Measurements from ENCODE around the gene BAK1.
A peak's percentile ranks its signal among the peaks of the same experiment; 100 is the strongest.

The BAK1 gene

DNA sequence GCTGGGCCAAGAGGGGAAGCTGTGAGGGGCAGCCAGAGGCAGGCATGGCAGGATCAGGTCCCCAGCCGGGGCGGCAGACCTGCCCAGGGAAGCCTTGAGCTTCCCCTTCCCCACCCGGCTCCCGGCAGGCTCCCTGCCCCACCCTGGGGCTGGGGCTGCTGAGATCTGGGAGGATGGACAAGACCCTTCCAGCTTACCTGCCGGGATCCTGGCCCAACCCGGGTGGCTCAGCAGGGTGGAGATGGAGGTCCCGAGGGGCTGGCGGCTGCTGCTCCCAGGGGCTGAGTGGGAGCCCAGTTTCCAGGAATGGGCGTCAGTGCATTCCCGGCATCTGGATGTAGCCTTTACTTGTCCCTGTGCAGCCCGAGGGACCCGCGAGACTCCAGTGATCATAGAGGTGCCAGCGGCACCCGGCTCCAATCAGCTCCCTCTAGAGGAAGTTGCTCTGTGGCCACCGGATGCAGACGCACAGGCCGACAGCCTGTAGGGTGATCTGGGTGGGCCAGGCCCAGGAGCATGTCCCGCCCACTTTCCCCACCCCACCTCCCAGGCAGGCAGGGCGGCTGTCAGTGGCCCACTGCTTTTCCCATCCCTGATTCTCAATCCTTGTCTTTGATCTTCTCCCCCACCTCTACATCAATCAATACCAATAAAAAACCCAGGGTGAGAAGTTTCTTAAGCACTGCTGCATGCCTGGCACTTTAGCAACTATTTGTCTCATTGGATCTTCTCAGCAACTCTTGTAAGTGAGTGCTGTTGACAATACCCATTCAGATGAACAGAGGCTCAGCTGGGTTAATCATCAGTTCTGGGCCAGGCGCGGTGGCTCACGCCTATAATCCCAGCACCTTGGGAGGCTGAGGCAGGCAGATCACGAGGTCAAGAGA is at the start of gene BAK1:
TSS of gene BAK1 (minus strand) at position 449 of the 887 bp plus-strand sequence. CDS start 2,672 bp downstream, outside the sequence.
- DNase-seq (peak; percentile 87), ATAC-seq (peak; percentile 96)
- Mint-ChIP-seq H3K4me1 (peaks cover 30% of the 10 kb centered on the region), H3K27me3 (no peaks in the 10 kb centered on the region), H3K4me3 (peak within 1 kb of the TSS; percentile 94), H3K9me3 (no peaks in the 10 kb centered on the region), H3K27ac (peak within 1 kb of the TSS; percentile 91), H3K36me3 (ENCODE audit: low read depth) (peaks cover 21% of the 10 kb centered on the region)

- Mint-ChIP-seq H3K4me1 (peaks cover 29% of the 10 kb centered on the region), H3K4me3 (no peak overlapping the region), H3K27me3 (no peaks in the 10 kb centered on the region), H3K9me3 (no peaks in the 10 kb centered on the region), H3K27ac (no peak overlapping the region), H3K36me3 (ENCODE audit: low read depth) (peaks cover 17% of the 10 kb centered on the region)
- no peak for ATAC-seq
- no peak for DNase-seq
Observed at GRCh38 chr6:33628401-33628964, 48.4 kb upstream of the BAK1 start.

DNA sequence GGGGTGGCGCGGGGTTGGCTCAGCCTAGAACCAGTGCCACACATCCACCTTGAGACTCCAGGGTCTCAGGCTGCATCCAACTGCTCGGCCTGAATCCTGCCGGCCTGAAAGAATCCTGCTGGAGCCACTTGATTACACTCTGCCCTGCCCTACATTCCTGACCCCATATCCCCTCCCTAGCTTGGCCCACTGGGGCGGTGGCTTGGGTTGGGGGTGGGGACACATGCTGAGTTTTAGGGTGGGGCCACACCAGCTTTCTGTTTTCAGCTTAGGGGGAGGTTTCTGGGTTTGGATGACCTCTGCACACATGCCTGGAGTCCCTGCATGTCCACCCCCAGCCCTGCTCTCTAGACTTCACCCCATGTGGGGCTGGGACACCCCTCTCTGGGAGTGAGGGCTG is 47.8 kb upstream of the BAK1 start:
- H3K4me3 Mint-ChIP-seq: no peak overlapping the region
- H3K27me3 Mint-ChIP-seq: no peaks in the 10 kb centered on the region
- ATAC-seq (no peak), DNase-seq (no peak)
- peak overlapping the region; percentile 4 for H3K27ac Mint-ChIP-seq
- peaks cover 22% of the 10 kb centered on the region for H3K36me3 Mint-ChIP-seq (ENCODE audit: low read depth)
- H3K4me1 Mint-ChIP-seq: peaks cover 30% of the 10 kb centered on the region
- H3K9me3 Mint-ChIP-seq: no peaks in the 10 kb centered on the region

- Mint-ChIP-seq H3K4me1 (peaks cover 35% of the 10 kb centered on the region), H3K4me3 (no peak overlapping the region), H3K36me3 (ENCODE audit: low read depth) (peaks cover 19% of the 10 kb centered on the region), H3K9me3 (no peaks in the 10 kb centered on the region), H3K27me3 (no peaks in the 10 kb centered on the region), H3K27ac (no peak overlapping the region)
- DNase-seq (no peak), ATAC-seq (no peak)
Observed at GRCh38 chr6:33624856-33625255, 44.8 kb upstream of the BAK1 start.

DNA sequence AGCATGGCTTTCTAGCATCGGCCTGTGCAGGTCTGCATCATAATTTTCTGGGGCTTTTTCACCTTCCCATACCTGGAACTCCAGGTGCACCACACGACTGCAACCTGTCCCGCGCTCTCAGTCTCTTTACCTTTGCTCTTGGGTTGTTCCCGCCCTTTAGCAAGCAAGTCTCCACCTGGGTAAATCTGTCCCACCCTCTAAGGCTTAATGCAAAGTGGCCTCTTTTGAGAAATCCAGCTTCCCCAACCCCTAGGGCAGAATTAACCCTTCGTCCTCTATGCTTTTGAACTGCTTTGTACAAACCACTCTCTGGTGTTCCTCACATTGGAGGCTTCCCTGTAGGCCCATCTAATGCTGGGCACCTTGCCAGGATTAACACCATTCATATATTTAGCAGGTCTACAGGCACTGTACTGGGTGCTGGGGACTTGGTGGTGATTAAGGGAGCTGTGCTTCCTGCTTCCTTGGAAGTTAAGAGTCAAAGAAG is 43.9 kb upstream of the BAK1 start:
- Mint-ChIP-seq H3K27ac (peak overlapping the region; percentile 52), H3K9me3 (no peaks in the 10 kb centered on the region), H3K4me3 (no peak overlapping the region), H3K36me3 (ENCODE audit: low read depth) (peaks cover 19% of the 10 kb centered on the region), H3K27me3 (no peaks in the 10 kb centered on the region), H3K4me1 (peaks cover 44% of the 10 kb centered on the region)
- no peak for ATAC-seq
- DNase-seq: no peak

DNA sequence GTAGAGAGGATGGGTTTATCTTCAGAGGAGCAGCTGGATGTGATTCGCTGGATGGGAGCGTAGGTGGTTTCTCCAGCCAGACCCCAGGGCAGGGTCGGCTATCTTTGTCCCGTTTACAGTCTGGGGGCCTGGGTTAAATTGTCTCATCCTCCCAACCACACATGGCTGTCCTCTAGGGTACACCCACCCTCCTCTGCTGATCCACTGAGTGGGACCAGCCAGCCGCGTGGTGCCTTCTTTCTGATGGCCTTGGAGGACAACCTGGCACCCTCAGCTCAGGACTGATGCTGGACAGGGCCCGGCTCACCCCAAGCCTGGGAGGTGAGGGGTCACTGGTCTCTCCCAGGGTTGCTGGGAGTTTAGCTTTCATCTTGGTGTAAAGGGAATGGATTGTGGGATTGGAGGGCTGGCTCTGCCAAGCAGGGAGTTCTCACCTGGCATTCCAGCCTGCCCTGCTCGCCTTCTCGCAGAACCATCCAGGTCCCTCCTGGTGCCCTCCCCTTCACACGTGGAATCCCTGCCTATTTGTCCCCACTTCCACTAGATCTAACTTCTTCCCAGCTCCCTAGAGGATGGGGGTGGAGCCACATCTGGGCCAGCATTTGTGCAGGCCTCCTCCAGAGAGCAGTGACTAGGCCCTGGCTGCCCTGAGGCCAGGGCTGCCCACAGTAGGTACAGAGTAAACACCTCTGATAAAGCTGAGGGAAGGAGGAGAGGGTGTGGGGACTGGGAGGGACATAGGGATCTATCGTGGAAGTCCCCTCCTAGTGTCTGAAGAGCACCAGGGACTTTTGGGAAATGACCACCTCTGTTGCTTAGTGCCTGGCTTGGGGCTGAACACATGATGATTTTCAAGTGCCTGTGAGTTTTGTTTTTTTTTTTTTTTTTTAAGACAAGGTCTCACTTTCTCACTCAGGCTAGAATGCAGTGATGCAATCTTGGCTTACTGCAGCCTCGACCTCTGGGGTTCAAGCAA is 42.7 kb upstream of the BAK1 start:
- ATAC-seq: no peak
- Mint-ChIP-seq H3K27me3 (peaks cover 2% of the 10 kb centered on the region), H3K36me3 (ENCODE audit: low read depth) (peaks cover 19% of the 10 kb centered on the region), H3K4me3 (peak overlapping the region; percentile 92), H3K27ac (peak overlapping the region; percentile 81), H3K4me1 (peaks cover 41% of the 10 kb centered on the region), H3K9me3 (no peaks in the 10 kb centered on the region)
- no peak for DNase-seq

- Mint-ChIP-seq H3K4me1 (peaks cover 38% of the 10 kb centered on the region), H3K27me3 (peaks cover 2% of the 10 kb centered on the region), H3K36me3 (ENCODE audit: low read depth) (peaks cover 16% of the 10 kb centered on the region), H3K27ac (peak overlapping the region; percentile 81), H3K4me3 (peak overlapping the region; percentile 92), H3K9me3 (no peaks in the 10 kb centered on the region)
- ATAC-seq: peak; percentile 27
- peak; percentile 44 for DNase-seq
Observed at GRCh38 chr6:33621711-33622388, 41.8 kb upstream of the BAK1 start.

DNA sequence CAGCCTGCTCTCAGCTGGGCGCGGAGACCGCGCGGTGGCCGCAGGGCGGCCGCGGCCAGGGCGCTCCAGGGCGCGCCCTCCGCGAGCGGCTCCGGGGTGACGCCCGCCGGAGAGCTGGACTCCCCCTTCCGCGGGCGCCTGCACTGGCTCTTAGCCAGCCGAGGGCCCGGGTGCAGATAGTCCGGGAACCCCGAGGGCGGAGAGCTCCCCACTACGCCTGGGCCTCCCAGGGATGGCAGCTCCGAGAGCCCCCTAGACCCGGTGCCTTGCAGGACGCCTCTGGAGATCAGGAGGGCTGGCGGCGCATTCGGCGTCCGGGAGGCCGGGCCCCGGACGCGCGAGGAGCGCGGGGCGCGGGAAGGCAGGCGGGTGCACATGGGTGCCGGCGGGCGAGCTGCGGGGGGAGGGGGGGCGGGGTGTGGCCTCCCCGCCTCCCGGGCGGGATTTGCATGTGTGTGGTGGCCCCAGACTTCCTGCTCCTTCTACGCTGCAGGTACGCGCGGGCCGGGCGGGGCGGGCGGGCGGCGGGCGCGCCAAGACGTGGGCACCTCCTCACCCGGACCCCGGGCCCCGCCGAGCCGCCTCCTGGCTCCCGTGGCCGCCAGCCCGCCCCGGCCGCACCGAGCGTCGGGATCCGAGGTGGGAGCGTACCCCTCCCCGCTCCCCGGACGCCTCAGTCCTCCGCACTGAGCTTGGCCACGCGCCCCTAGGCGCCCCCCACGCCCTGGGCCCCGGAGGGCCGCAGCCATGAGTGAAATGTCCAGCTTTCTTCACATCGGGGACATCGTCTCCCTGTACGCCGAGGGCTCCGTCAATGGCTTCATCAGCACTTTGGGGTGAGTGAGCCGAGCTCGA is 41.0 kb upstream of the BAK1 start, which contains the start of gene ITPR3:
TSS of gene ITPR3 (plus strand) at position 467 of the 855 bp plus-strand sequence. CDS start at position 748, 281 bp downstream.
- H3K4me3 Mint-ChIP-seq: peak within 1 kb of the TSS; percentile 92
- peak within 1 kb of the TSS; percentile 81 for H3K27ac Mint-ChIP-seq
- DNase-seq (peak; percentile 72), ATAC-seq (peak; percentile 85)
- peaks cover 2% of the 10 kb centered on the region for H3K27me3 Mint-ChIP-seq
- peaks cover 16% of the 10 kb centered on the region for H3K36me3 Mint-ChIP-seq (ENCODE audit: low read depth)
- H3K4me1 Mint-ChIP-seq: peaks cover 40% of the 10 kb centered on the region
- H3K9me3 Mint-ChIP-seq: no peaks in the 10 kb centered on the region

DNA sequence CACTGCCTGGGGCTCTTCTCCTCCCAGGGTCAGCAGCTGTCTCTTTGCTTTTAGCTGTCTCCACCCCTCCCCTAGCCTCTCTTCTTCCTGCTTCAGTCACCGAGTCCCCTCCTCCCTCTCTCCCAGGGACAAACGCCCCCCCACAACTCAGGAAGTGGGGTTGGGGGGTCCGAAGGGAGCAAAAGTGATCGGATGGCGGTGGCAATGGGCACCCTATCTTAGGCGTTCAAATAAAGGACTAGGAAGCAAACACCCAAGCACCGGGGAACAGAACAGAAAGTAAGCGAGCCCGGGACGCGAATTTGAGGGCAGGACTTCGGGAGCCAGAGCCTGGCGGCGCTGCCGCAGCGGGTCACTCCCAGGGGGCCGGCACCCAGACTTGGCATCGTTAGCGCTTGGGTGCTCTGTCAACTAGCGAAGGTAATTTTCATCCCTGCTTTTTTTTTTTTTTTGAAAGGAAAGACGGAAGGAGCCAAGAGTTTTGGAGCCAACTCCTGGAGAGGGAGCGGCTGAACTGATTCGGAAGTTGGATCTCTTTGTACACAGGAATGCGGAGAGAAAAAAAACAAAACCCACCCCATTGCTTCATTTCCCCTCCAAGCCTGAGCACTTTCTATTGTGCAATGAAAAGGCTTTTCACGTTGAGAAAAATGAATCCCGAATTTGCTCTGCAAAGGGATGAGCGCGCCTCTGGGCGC is 40.2 kb upstream of the BAK1 start:
- peak overlapping the region; percentile 77 for H3K27ac Mint-ChIP-seq
- DNase-seq: peak; percentile 36
- peaks cover 2% of the 10 kb centered on the region for H3K27me3 Mint-ChIP-seq
- H3K4me1 Mint-ChIP-seq: peaks cover 40% of the 10 kb centered on the region
- H3K4me3 Mint-ChIP-seq: peak overlapping the region; percentile 84
- no peak for ATAC-seq
- H3K36me3 Mint-ChIP-seq (ENCODE audit: low read depth): peaks cover 16% of the 10 kb centered on the region
- no peaks in the 10 kb centered on the region for H3K9me3 Mint-ChIP-seq

DNA sequence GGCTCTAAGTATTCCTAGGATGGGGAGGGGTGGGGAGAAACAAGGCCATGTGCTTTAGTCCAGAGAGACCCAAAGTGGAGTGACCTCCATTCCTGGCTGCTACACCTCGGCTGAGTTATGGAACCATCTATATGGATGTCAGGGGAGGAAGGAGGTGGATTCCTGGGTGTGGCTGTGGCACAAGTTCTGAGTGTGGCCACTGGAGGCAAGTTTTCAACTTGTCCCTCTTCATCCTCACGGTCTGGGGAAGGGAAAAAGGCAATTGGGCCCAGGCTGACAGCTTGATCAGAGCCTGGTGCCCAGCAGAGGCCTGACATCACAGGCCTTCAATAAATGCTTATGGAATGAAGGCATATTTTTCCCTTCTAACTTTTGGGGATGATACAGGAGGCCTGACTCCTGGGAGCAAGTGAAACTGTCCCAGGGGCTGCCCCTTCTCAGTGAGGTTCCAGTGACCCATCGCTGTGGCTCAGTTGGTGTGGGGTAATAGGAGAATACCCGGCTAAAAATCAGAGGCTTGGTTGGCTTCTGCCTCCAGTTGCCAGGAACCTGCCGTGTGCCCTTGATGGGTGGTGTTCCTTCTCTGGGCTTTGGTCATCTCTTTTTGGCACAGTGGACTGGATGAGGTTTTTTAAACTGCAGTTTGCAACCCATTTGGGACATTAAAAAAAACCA is 39.2 kb upstream of the BAK1 start:
- ATAC-seq (no peak), DNase-seq (no peak)
- peaks cover 36% of the 10 kb centered on the region for H3K4me1 Mint-ChIP-seq
- H3K27ac Mint-ChIP-seq: no peak overlapping the region
- H3K27me3 Mint-ChIP-seq: peaks cover 2% of the 10 kb centered on the region
- H3K9me3 Mint-ChIP-seq: no peaks in the 10 kb centered on the region
- peak overlapping the region; percentile 84 for H3K4me3 Mint-ChIP-seq
- H3K36me3 Mint-ChIP-seq (ENCODE audit: low read depth): peaks cover 10% of the 10 kb centered on the region

DNA sequence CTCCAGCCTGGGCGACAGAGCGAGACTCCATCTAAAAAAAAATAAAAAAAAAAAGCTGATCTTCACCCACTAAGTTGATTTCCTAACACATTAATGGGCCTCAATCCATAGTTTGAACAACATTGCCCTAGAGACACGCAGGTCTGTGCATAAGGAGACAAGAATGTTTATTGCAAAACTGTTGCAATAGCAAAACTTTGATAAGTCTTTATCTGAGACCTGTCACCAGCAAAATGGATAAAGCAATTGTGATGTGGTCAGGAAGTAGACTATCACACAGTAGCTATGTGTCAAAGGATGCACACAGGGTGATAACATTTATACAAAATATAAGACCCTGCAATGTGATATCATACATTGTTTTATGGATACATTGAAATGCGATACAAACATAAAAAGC is 36.8 kb upstream of the BAK1 start:
- no peak overlapping the region for H3K27ac Mint-ChIP-seq
- no peaks in the 10 kb centered on the region for H3K9me3 Mint-ChIP-seq
- no peak overlapping the region for H3K4me3 Mint-ChIP-seq
- ATAC-seq (no peak), DNase-seq (no peak)
- peaks cover 16% of the 10 kb centered on the region for H3K4me1 Mint-ChIP-seq
- no peaks in the 10 kb centered on the region for H3K36me3 Mint-ChIP-seq (ENCODE audit: low read depth)
- H3K27me3 Mint-ChIP-seq: peaks cover 2% of the 10 kb centered on the region

DNA sequence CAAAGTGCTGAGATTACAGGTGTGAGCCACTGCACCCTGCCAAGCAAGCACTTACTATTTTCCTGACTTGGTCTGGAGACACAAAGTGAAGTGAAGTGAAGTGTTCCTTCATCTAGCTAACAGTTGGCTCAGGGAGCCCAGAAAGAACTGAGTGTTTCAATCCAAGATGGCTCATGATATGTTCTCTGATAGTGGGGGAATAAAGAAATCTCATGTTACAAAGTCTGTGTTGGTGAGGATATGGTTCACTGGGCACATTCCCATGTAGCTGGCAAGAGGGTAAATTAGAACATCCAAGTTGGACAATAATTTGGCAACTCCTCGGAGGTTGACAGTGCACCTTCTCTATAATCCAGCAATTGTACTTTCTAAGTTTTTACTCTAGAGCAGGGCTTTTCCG is 36.0 kb upstream of the BAK1 start:
- DNase-seq: no peak
- Mint-ChIP-seq H3K27ac (no peak overlapping the region), H3K9me3 (no peaks in the 10 kb centered on the region), H3K27me3 (peaks cover 2% of the 10 kb centered on the region), H3K36me3 (ENCODE audit: low read depth) (no peaks in the 10 kb centered on the region), H3K4me3 (no peak overlapping the region), H3K4me1 (peaks cover 16% of the 10 kb centered on the region)
- ATAC-seq: no peak
